HG02610 (cell line): ENCODE measurements around the gene FAM78B.

Source experiments
- ATAC-seq: cut with Tn5 transposase; IDR thresholded peaks from one replicate; pipeline ENCODE4 v1.9.1; 2021; ENCODE audit warnings: mild to moderate bottlenecking, moderate library complexity; ENCODE audit not compliant: unreplicated experiment

Gene FAM78B

GRCh38 chr1:166079276-166079675 is 87.5 kb downstream of the FAM78B start:
- ATAC-seq = no peak

GRCh38 chr1:166073489-166073888 is 93.3 kb downstream of the FAM78B start:
- no peak for ATAC-seq

DNA sequence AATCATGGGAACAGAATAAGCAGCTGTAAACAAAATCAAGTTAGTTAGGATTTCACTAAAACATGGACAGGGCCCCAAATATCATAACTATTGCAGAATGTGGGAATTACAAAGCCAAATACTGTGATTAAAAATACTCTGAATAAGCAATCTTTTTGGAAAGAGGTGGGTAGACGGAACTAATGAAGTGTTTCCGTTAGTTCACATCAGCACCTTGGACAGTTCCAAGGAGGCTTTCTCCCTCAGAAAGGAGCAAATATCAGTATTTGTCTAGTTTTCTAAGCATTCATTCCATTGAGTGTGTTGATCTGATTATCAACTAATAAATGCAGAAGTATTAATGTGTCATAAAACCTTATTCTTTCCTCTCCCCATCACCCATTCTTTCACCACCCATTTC is 97.4 kb downstream of the FAM78B start:
- no peak for ATAC-seq

DNA sequence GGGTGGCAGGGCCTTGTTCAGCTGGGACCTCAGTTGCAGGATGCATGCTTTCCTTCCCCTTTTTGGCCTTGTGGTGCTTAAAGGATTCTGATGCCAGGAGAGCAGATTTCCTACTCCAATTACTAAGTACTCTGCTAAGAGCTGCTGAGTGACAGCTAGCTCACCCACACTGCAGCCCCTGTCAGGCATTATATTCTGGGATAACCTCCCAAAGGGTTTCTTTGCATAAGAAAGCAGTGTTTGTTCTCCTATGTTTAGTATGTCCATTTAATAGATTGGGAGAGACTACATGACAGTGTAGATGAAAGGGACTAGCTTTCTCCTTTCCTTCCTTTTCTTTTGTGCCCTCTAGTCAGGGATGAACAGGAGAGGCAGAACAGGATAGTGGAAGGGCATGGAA is 100.7 kb downstream of the FAM78B start:
- ATAC-seq = no peak

- no peak for ATAC-seq
These were observed 101.8 kb downstream of the FAM78B start for GRCh38 chr1:166064951-166065350.

DNA sequence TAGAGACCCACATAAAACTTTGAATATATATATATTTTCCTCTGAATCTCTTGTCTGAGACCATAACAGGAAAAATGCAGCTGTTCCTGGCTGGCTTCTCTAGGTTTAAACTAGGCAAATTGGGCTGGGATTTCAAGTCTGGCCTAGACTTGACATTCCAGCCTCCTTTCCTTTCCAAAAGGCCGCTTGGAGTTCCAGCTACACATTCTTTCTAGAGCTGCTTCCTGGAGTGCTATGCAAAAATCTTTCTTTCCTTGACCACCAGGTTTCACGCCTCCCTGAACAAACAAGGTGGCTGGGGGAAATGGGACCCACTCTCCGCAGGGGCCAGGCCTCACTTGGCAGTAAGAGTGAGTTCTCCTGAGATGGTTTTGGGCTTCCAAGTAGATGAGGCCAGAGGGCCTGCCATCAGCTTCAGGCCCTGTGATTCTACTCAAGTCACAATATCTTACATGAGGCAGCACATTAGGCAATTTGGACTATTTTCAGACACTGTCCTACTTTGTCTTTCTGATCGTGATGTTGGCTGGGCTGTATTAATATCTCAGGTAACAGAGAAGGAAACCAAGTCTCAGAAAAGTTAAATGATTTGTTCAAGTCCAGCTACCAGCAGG is 102.4 kb downstream of the FAM78B start:
- ATAC-seq = no peak

- ATAC-seq = no peak
These were observed 103.1 kb downstream of the FAM78B start for GRCh38 chr1:166063701-166064100.

DNA sequence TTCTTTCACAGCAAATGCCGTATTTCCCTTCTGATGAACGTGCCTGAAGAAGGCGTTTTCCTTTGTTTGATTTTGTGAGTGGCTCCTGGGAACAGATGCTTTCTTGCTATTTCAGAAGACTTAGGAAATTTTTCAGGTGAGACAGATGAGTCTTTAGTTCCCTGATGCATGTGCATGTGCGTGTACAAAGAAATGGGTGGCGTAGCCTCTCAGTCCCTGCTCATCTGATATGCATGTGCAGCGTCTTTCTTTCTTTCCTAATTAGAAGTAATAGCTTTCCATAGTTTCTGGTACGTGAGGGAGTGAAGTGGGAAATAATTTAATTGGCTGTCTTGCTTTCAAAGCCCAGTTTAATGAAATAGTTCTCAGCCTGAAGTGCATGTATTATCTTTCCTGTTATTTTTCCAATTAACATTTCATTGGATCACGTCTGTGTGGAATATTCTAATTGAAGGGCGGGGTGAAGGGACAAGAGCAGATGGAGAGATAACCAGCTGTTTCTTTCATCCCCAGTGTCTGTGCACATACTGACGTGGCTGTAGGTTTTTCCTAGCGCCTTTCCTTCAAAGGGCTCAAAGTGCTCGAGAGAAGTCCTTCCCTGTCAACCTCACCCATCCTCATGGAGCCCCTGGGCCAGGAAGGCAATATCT is 104.3 kb downstream of the FAM78B start:
- no peak for ATAC-seq

DNA sequence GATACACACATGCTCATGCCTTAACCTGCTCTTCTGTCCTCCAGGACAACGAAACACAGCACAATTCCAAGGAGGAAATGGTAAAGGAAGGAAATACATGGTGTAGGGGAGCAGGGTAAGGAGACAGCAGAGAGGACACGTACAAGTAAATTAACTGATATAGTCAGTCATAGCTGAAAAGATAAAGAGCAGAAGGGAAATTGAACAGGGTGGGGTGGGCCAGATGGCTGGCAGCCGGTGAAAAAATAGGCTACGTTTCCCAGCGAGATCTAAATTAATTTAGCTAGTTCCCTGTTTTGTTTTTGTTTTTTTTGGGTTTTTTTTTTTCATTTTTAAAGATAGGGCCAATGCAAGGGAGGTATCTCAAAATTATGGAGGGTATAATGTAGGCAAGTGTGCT is 109.2 kb downstream of the FAM78B start:
- ATAC-seq = no peak

GRCh38 chr1:166053395-166053794 is 113.4 kb downstream of the FAM78B start:
- no peak for ATAC-seq

DNA sequence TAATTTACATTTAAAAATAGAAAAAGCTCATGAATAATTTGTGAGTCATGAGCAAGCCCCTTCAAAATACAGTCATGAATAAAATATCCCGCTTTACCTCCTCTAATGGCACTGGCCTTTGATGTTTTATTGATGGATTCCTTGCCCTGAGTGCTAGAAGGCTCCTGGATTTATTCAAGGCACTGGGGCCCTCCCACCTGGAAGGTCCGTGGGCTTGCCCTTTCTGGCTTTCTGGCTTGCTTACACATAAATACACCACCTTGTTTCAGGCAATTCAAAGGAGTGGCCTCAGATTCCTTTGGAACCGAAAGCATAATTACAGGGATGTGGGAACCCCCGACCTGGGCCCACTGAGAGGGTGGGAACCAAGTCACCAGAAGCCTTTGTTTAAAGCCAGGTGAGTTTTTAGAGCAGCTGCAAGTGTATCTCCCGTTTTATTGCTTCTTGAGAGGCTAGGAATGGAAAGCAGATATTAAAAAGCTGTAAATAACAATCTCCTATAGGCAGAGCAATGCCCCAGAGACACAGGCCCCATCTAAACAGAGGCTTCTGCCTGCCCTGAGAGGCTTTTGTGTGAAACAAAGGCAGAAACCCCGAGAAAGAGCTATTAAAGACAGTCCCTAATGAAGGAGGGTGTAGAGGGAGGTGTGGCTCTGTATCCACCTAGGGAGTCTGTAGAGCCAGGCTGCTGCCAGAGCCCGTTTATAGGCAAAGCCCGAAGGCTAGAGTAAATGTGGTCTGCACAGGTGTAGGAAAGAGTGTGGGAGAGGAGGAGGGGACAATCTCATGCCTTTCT is 126.4 kb downstream of the FAM78B start:
- ATAC-seq = no peak

DNA sequence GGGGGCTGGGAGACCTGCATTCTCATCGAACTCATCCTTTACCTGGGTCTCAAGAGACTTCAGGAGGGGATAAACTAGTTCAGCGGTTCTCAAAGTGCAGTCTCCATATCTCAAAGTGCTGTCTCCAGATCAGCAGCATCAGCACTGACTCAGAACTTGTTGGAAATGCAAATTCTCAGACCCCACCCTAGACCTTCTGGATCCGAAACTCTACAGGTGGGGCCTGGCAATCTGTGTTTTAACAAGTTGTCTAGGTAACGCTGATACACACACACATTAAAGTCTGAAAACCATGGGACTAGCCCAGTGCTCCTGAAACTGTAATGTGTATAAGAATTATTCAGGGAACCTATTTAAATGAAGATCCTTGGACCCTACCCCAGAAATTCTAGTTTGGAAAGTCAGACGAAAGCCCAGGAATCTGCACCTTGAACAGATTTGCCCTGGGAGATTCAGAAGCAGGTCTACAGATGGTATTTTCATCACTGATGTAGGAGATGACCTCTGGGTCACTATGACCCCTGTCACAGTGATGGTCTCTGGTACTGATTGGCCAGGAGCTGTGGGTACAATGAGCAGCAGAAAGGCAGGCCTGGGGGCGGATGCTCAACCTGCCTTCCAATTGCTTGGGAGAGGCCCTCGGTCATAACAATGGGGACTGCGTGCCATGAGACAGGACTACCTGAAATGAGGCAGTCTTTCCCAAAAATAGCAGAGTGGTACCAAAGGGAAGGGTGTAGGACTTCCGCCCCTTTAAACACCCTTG is 127.2 kb downstream of the FAM78B start:
- ATAC-seq = no peak

DNA sequence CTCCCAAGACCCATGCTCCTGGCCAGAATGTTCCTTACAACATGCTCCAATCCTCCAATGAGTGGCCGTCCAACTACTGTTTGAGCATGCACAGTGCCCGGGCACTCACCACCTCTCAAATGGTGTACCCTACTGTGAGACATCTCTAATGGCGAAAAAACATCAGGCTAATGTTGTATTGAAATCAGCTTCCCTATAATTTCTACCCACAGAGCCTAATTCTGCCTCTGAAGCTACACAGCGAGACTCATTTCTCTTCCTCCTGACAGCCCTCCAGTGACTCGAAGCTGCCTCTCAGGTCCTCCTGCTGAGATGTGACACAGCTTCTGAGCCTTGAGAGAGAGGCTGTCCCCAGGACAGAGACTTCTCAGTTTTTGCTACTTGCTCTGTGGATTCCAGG is 130.7 kb downstream of the FAM78B start:
- no peak for ATAC-seq

GRCh38 chr1:166032572-166033371 is 134.0 kb downstream of the FAM78B start:
- no peak for ATAC-seq

DNA sequence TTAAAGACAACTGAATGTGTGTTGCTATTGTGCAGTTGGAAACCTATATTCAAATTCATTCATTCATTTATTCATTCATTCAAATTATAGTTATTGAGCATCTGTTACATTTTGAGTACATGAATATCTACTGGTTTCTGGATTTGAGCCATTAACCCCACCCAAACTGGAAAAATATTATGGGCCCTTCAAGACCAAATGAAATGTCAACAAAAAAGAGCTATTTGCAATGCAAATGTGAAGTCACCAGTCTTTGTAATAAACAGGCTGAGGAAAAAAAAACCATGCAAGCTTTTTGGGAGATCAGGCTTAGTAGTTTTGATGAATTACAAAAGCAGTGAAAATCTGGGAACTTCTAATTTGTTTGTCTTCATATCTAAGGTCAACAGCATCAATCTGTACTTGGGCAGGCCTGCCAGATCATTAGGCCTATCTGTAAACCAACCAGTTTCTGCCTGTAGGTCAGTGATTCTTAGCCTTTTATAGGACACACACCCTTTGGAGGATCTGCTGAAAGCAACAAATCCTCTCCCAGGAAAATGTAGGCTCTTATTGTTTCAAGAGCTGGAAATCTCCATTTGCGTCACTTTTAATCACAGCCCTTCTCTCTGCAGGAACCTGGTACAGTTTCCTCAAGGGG is 134.7 kb downstream of the FAM78B start:
- ATAC-seq = no peak

GRCh38 chr1:166029196-166029945 is 137.4 kb downstream of the FAM78B start:
- no peak for ATAC-seq

GRCh38 chr1:166026555-166026954 is 140.2 kb downstream of the FAM78B start:
- ATAC-seq = no peak

DNA sequence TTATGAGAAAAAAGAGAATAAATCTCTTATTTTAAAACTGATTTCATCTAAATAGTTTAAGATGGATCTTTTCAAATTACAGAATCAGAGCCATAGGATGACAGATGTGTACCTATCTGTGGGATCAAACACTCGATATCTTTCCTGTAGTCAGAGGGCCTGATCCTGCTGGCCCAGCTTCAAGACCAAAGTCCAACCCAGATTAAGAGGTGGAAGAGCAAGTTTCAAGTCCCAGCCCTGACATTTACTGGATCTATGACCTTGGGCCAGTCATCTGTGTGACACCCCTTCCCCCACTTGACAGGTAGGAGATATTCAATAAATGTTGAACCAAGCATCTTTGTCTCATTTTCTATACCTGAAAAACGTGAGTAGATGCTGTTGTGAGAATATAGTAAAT is 140.7 kb downstream of the FAM78B start:
- no peak for ATAC-seq

GRCh38 chr1:166020210-166020609 is 146.6 kb downstream of the FAM78B start:
- ATAC-seq = no peak
